GM19468 (cell line): ENCODE measurements around the gene HSH2D.

Experiments used
- ATAC-seq: cut with Tn5 transposase; IDR thresholded peaks from one replicate; pipeline ENCODE4 v1.9.1; 2021; ENCODE audit warnings: mild to moderate bottlenecking, moderate library complexity, moderate number of reproducible peaks; ENCODE audit not compliant: unreplicated experiment; ENCODE audit errors: extremely low read depth

HSH2D gene

DNA sequence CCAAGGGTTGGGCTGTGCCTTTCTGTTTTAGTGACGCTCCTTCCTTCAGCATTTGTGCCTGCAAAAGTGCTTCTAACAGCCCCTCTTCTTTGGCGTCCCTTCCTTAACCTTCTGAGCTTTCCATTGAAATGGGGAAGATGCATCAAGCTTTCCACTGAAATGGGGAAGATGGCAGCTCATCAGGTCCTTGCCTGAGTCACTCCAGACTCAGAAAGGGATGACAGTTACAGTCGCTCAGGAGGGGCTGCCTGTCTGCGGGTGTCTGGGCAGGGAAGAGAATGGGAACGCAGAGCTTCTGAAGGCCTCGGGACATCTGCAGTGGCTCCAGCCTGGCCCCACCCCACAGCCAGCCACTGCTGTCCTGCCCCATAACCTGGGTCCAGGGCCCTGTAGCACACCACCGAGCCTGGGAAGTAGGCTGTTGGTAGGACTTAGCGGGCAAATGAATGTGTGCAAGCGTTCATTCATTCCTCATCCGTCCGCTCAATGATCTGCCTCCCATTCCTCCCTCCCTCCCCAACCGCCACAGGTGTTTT, 64.1 kb downstream of the HSH2D start:
- no peak for ATAC-seq
